ENCODE measurements around the gene KIF2B. TPM values are rescaled to one million over a fixed set of nuclear protein-coding genes. Genes with fewer than 3 reads are reported as not detected.

Gene KIF2B
- total RNA-seq, 4 donors from 2014 or later: not detected

- no peak for TF ChIP-seq CTCF (IDR thresholded peaks at IDR 0.05; ENCODE audit: low read depth)
Measured at GRCh38 chr17:53797501-53797900, 25.2 kb upstream of the KIF2B start.

- no peak for TF ChIP-seq CTCF (IDR thresholded peaks at IDR 0.05; ENCODE audit: low read depth)
Measured at GRCh38 chr17:53804437-53804836, 18.3 kb upstream of the KIF2B start.

GRCh38 chr17:53806473-53806872 is 16.3 kb upstream of the KIF2B start:
- no peak for TF ChIP-seq CTCF (IDR thresholded peaks at IDR 0.05; ENCODE audit: low read depth)

GRCh38 chr17:53807286-53807685 is 15.4 kb upstream of the KIF2B start:
- TF ChIP-seq CTCF (IDR thresholded peaks at IDR 0.05; ENCODE audit: low read depth): no peak

GRCh38 chr17:53818271-53818670 is 4.5 kb upstream of the KIF2B start:
- TF ChIP-seq CTCF (IDR thresholded peaks at IDR 0.05; ENCODE audit: low read depth): no peak

- no peak for TF ChIP-seq CTCF (IDR thresholded peaks at IDR 0.05; ENCODE audit: low read depth)
Measured at GRCh38 chr17:53818929-53819328, 3.8 kb upstream of the KIF2B start.

GRCh38 chr17:53819956-53820355 is 2.8 kb upstream of the KIF2B start:
- no peak for TF ChIP-seq CTCF (IDR thresholded peaks at IDR 0.05; ENCODE audit: low read depth)
